ENCODE measurements around the gene SAMD13. TPM values are rescaled to one million over a fixed set of nuclear protein-coding genes. Genes with fewer than 3 reads are reported as not detected.

The SAMD13 gene
- total RNA-seq, 2 experiments from 2014 or later = 0.67 to 1.2 TPM

GRCh38 chr1:84390226-84390625 lies 88.7 kb downstream of the SAMD13 start:
- DNase-seq = no peak
- ChIA-PET CTCF (interaction anchor here (1.3 to 2.3 kb wide), 2 partner anchors 10 to 334 kb away, joined by 3 to 7 read pairs; no protein-coding TSS in a partner anchor), POLR2A (interaction anchor here (0.8 kb wide), 1 partner anchor 10 kb away, joined by 3 read pairs; no protein-coding TSS in a partner anchor)
- Mint-ChIP-seq H3K9me3 (no peaks in the 10 kb centered on the region), H3K4me3 (no peak overlapping the region), H3K36me3 (ENCODE audit: low read depth) (no peaks in the 10 kb centered on the region), H3K27ac (no peak overlapping the region), H3K4me1 (ENCODE audit: low read depth) (no peaks in the 10 kb centered on the region), H3K27me3 (peaks cover 1% of the 10 kb centered on the region)
- intact Hi-C loops (cut with micrococcal nuclease) = no loop called here
- TF ChIP-seq CTCF (IDR thresholded peaks at IDR 0.05) = no peak
- ATAC-seq = no peak

- no peaks in the 10 kb centered on the region for H3K27me3 Mint-ChIP-seq
- TF ChIP-seq CTCF (IDR thresholded peaks at IDR 0.05) = no peak
- intact Hi-C loops (cut with micrococcal nuclease) = no loop called here
- ChIA-PET POLR2A (no interaction called here), CTCF (interaction anchor here (1.0 to 3.2 kb wide), 2 partner anchors 8 to 12 kb away, joined by 4 to 7 read pairs; no protein-coding TSS in a partner anchor)
- no peak within 1 kb of the TSS for H3K4me3 Mint-ChIP-seq
- H3K36me3 Mint-ChIP-seq (ENCODE audit: low read depth) = no peaks in the 10 kb centered on the region
- no peak for ATAC-seq
- H3K9me3 Mint-ChIP-seq = no peaks in the 10 kb centered on the region
- H3K27ac Mint-ChIP-seq = no peak within 1 kb of the TSS
- no peaks in the 10 kb centered on the region for H3K4me1 Mint-ChIP-seq (ENCODE audit: low read depth)
- no peak for DNase-seq
Measured at GRCh38 chr1:84398175-84399155, 97.0 kb downstream of the SAMD13 start, which contains the start of gene DNASE2B. Gene DNASE2B (plus strand): TSS chr1:84398484. CDS start chr1:84398565, 81 bp downstream.

Other genes starting within 250 kb of the SAMD13 start
- gene PRKACB, start 157.4 kb upstream of the SAMD13 start, total RNA-seq = 10 to 100 TPM; 39.9 to 44.7 TPM
- gene DNASE2B, start 96.8 kb downstream of the SAMD13 start, total RNA-seq = not detected
- 10 to 100 TPM; 61.9 to 64.1 TPM for gene RPF1, start 177.6 kb downstream of the SAMD13 start, total RNA-seq
- 1 to 10 TPM; 2.5 to 3.0 TPM for gene SPATA1, start 204.7 kb downstream of the SAMD13 start, total RNA-seq
- 100 to 1,000 TPM; 101 to 106 TPM for gene GNG5, start 204.9 kb downstream of the SAMD13 start, total RNA-seq